GM06990 (cell line): Measurements from ENCODE around the gene ACTA2.

Experiments
- DNase-seq: peaks from one replicate; pipeline ENCODE4 v3.0.0-alpha.2; 2011; ENCODE audit not compliant: insufficient read length; ENCODE audit errors: extremely low read depth
- H3K27me3 ChIP-seq: replicated peaks from 2 replicates; pipeline ENCODE4 v1.6.0; 2011; ENCODE audit warnings: low read length; ENCODE audit not compliant: control insufficient read depth, insufficient read depth
- H3K36me3 ChIP-seq: 2 replicates; pipeline ENCODE4 v1.5.1; 2011; ENCODE audit warnings: low read length; ENCODE audit not compliant: control insufficient read depth, insufficient read depth
- H3K4me3 ChIP-seq: replicated peaks from 2 replicates; pipeline ENCODE4 v1.5.1; 2011; ENCODE audit warnings: low read depth, mild to moderate bottlenecking, control low read depth, low read length
- CTCF ChIP-seq: IDR thresholded peaks from 2 replicates; pipeline ENCODE4 v1.5.1; 2011; ENCODE audit warnings: low read length, control low read depth, mild to moderate bottlenecking, inconsistent platforms; ENCODE audit not compliant: insufficient read depth, poor library complexity, severe bottlenecking

ACTA2 gene

GRCh38 chr10:88986549-88987242, 34.1 kb upstream of the ACTA2 start:
- Histone ChIP-seq H3K4me3 (no peak overlapping the region), H3K36me3 (no peaks in the 10 kb centered on the region; the same call in 1 of the 2 replicates), H3K27me3 (no peaks in the 10 kb centered on the region)
- no peak for DNase-seq
- peak; percentile 57 for TF ChIP-seq CTCF

DNA sequence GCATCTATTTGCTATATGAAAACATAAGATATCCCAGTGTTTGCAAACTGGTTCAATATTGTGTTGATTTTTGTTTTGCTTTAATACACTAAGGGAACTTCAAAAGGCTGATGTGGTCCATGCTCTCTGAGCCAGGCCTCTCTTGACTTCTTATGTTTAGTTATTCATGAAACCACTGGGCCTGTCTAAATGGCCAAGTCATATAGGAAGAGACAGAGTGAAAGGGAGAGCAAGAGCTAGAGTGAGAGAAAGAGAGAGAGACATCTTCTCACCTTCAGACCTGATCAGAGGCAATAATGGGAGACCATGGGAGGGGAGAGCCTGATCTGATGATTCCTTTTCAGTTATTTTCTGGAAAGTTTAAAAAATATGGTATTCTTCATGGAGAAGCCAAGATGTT, 32.0 kb upstream of the ACTA2 start:
- DNase-seq: no peak
- TF ChIP-seq CTCF: no peak

GRCh38 chr10:88983939-88984338, 31.4 kb upstream of the ACTA2 start:
- TF ChIP-seq CTCF: no peak
- H3K4me3 ChIP-seq: no peak overlapping the region
- no peak for DNase-seq
- H3K36me3 ChIP-seq: no peaks in the 10 kb centered on the region; the same call in 1 of the 2 replicates
- no peaks in the 10 kb centered on the region for H3K27me3 ChIP-seq

More for the DNA sequence above, 32.0 kb upstream of the ACTA2 start:
- H3K4me3 ChIP-seq: no peak overlapping the region
- no peaks in the 10 kb centered on the region; the same call in 1 of the 2 replicates for H3K36me3 ChIP-seq
- no peaks in the 10 kb centered on the region for H3K27me3 ChIP-seq

DNA sequence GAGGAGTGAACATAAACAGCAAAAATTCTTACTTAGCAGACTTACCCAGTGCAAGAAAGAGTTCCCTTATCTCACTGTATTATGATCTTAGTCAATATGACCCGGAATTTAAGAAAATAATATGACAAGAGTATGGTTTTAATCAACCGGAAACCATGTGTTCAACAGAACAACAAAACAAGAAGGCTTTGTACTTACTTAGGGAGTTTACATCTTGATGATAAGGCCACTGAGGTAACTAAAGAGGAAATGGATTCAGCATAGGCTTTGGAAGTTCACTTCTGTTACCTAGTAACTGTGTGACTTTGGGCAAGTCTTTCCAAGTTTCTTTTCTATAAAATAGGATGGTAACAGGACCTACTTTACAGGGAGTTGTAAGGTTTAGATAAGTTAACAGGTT, 30.6 kb upstream of the ACTA2 start:
- no peak for TF ChIP-seq CTCF
- no peak overlapping the region for H3K4me3 ChIP-seq
- no peaks in the 10 kb centered on the region; the same call in 1 of the 2 replicates for H3K36me3 ChIP-seq
- H3K27me3 ChIP-seq: no peaks in the 10 kb centered on the region
- no peak for DNase-seq

DNA sequence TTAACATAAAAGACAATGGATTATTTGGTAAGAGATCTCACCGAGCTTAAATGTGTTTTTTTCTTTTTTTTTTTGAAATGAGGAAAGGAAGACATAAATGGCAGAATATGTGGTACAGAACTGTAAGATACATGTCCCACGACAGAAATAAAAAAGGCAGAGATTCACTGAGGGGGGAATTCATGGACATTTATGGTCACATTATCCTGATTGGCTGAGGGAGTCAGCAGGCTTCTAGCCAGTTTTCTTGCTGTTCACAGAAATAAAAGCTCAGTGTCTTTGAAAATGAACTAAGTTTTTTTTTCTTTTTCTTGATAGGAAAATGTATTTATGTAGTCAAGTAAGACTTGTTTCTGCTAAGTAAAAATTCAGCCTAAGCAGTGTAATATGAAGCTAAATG, 29.8 kb upstream of the ACTA2 start:
- DNase-seq: no peak
- no peaks in the 10 kb centered on the region; the same call in 1 of the 2 replicates for H3K36me3 ChIP-seq
- no peaks in the 10 kb centered on the region for H3K27me3 ChIP-seq
- H3K4me3 ChIP-seq: no peak overlapping the region
- no peak for TF ChIP-seq CTCF

DNA sequence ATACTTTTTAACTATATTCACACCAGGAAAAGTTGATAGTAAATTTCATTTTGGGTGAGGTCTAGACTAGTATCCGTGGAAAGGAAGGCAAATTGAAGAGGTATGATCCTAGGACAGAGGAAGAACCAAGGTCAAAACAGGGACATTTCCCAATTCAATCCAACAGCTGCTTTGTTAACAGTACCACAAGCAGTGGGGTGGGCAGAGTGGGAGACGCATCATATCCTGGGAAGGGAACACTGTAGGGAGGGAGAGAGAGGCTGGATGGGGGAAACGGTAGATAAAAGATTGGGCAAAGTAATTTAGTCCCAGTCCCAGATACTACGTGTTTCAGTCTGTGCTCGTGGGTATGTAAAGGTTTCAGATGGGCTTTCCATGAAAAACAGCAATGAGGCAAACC, 28.9 kb upstream of the ACTA2 start:
- H3K36me3 ChIP-seq: no peaks in the 10 kb centered on the region; the same call in 1 of the 2 replicates
- DNase-seq: no peak
- no peak overlapping the region for H3K4me3 ChIP-seq
- TF ChIP-seq CTCF: no peak
- H3K27me3 ChIP-seq: no peaks in the 10 kb centered on the region
